Hepatocyte (in vitro differentiated cells): ENCODE measurements around the gene ATP1A3. TPM values are rescaled to one million over a fixed set of nuclear protein-coding genes. Genes with fewer than 3 reads are reported as not detected.

Experiments used
- DNase-seq: peaks from one replicate; pipeline ENCODE4 v3.0.0-alpha.2; 2016; ENCODE audit warnings: low spot score
- H2AFZ ChIP-seq: fragments of 200-600 bp; sonication (generic); 2 replicates; pipeline ENCODE4 v1.6.0; 2016; ENCODE audit warnings: antibody characterized with exemption, mild to moderate bottlenecking
- H3K27ac ChIP-seq: fragments of 200-600 bp; sonication (generic); 2 replicates; pipeline ENCODE4 v1.5.1; 2016; ENCODE audit warnings: mild to moderate bottlenecking
- H3K27me3 ChIP-seq: fragments of 200-600 bp; sonication (generic); 2 replicates; pipeline ENCODE4 v1.6.1; 2016
- H3K36me3 ChIP-seq: fragments of 200-600 bp; sonication (generic); replicated peaks from 2 replicates; pipeline ENCODE4 v1.5.1; 2016; ENCODE audit warnings: low read depth; ENCODE audit not compliant: insufficient read depth
- H3K4me1 ChIP-seq: fragments of 200-600 bp; sonication (generic); 2 replicates; pipeline ENCODE4 v1.5.1; 2016; ENCODE audit warnings: mild to moderate bottlenecking, moderate library complexity; ENCODE audit not compliant: insufficient read depth
- H3K4me2 ChIP-seq: fragments of 200-600 bp; sonication (generic); 2 replicates; pipeline ENCODE4 v1.6.0; 2016
- H3K4me3 ChIP-seq: fragments of 200-600 bp; sonication (generic); 2 replicates; pipeline ENCODE4 v1.5.1; 2016; ENCODE audit warnings: mild to moderate bottlenecking
- H3K79me2 ChIP-seq: fragments of 200-600 bp; sonication (generic); 2 replicates; pipeline ENCODE4 v1.6.0; 2017; ENCODE audit warnings: mild to moderate bottlenecking
- H3K9me2 ChIP-seq: fragments of 200-600 bp; sonication (generic); replicated peaks from 2 replicates; pipeline ENCODE4 v1.6.0; 2017; ENCODE audit warnings: mild to moderate bottlenecking; ENCODE audit not compliant: insufficient read depth
- H3K9me3 ChIP-seq: fragments of 200-600 bp; sonication (generic); 2 replicates; pipeline ENCODE4 v1.5.1; 2016; ENCODE audit warnings: low read depth, mild to moderate bottlenecking
- H4K20me1 ChIP-seq: fragments of 200-600 bp; sonication (generic); 2 replicates; pipeline ENCODE4 v1.6.0; 2016; ENCODE audit warnings: mild to moderate bottlenecking; ENCODE audit not compliant: insufficient read depth, poor library complexity, severe bottlenecking
- EZH2 ChIP-seq: fragments of 200-600 bp; sonication (generic); IDR thresholded peaks from 2 replicates; pipeline ENCODE4 v1.6.1; 2016; ENCODE audit warnings: antibody characterized with exemption, mild to moderate bottlenecking, borderline replicate concordance
- EZH2phosphoT487 ChIP-seq: fragments of 200-600 bp; sonication (generic); IDR thresholded peaks from one replicate; pipeline ENCODE4 v1.6.1; 2018; ENCODE audit warnings: antibody characterized with exemption, mild to moderate bottlenecking, low read depth, moderate library complexity; ENCODE audit not compliant: unreplicated experiment, severe bottlenecking
- WGBS: methylation state at CpG from one replicate; pipeline ENCODE4 v1.1.6; 2016; ENCODE audit warnings: low lambda C conversion rate; ENCODE audit errors: missing lambda C conversion rate; 5-methylcytosine and 5-hydroxymethylcytosine counted together
- polyA plus RNA-seq: library from polyadenylated mRNA; unstranded; fragments of >200 nt; fragmentation: Nextera tagmentation; extraction: Ambion mirVana; gene quantifications from 2 replicates; pipeline ENCODE4 v1.2.1, GENCODE V29; 2016
- total RNA-seq: library from RNA; depleted of rRNA; stranded (reverse); fragments of >200 nt; gene quantifications from 2 replicates; pipeline ENCODE4 v1.2.3, GENCODE V29; 2014
- TF ChIP-seq, protein P1 (sequence below): fragments of 200-600 bp; sonication (generic); IDR thresholded peaks from 2 replicates; pipeline ENCODE4 v1.5.1; 2016; ENCODE audit warnings: antibody characterized with exemption, mild to moderate bottlenecking; ENCODE audit not compliant: poor library complexity

The ATP1A3 gene
- total and polyA plus RNA-seq, 2 experiments from 2014 or later = 0.03 to 0.82 TPM

DNA sequence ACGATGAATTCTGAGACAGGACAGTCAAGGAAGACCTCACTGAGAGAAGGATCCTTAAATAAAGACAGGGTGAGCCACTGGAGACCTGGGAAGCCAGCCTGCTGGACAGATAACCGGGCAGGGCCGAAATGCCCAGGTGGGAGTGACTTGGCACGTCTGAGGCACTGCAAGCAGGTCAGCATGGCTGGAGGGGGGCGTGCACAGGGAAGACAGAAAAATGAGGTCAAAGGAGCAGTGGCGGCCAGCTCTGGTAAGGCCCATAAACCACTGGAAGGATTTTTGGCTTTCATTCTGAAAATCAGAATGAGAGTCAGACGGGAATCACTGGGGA, 5.8 kb upstream of the ATP1A3 start:
- H3K4me1 ChIP-seq = no peaks in the 10 kb centered on the region
- H3K4me2 ChIP-seq = no peak overlapping the region
- TF ChIP-seq, protein P1, sequence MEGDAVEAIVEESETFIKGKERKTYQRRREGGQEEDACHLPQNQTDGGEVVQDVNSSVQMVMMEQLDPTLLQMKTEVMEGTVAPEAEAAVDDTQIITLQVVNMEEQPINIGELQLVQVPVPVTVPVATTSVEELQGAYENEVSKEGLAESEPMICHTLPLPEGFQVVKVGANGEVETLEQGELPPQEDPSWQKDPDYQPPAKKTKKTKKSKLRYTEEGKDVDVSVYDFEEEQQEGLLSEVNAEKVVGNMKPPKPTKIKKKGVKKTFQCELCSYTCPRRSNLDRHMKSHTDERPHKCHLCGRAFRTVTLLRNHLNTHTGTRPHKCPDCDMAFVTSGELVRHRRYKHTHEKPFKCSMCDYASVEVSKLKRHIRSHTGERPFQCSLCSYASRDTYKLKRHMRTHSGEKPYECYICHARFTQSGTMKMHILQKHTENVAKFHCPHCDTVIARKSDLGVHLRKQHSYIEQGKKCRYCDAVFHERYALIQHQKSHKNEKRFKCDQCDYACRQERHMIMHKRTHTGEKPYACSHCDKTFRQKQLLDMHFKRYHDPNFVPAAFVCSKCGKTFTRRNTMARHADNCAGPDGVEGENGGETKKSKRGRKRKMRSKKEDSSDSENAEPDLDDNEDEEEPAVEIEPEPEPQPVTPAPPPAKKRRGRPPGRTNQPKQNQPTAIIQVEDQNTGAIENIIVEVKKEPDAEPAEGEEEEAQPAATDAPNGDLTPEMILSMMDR = no peak
- peak; percentile 8 for TF ChIP-seq EZH2
- H4K20me1 ChIP-seq = no peaks in the 10 kb centered on the region
- DNase-seq = no peak
- no peaks in the 10 kb centered on the region for H3K9me2 ChIP-seq
- no peaks in the 10 kb centered on the region for H3K36me3 ChIP-seq
- no peak overlapping the region for H3K27ac ChIP-seq
- H3K27me3 ChIP-seq = peaks cover 71% of the 10 kb centered on the region
- no peaks in the 10 kb centered on the region for H3K9me3 ChIP-seq
- 91% methylated on average over 7 of the region's 7 CpGs for WGBS
- H3K4me3 ChIP-seq = no peak overlapping the region
- no peak overlapping the region for H2AFZ ChIP-seq
- H3K79me2 ChIP-seq = no peaks in the 10 kb centered on the region

DNA sequence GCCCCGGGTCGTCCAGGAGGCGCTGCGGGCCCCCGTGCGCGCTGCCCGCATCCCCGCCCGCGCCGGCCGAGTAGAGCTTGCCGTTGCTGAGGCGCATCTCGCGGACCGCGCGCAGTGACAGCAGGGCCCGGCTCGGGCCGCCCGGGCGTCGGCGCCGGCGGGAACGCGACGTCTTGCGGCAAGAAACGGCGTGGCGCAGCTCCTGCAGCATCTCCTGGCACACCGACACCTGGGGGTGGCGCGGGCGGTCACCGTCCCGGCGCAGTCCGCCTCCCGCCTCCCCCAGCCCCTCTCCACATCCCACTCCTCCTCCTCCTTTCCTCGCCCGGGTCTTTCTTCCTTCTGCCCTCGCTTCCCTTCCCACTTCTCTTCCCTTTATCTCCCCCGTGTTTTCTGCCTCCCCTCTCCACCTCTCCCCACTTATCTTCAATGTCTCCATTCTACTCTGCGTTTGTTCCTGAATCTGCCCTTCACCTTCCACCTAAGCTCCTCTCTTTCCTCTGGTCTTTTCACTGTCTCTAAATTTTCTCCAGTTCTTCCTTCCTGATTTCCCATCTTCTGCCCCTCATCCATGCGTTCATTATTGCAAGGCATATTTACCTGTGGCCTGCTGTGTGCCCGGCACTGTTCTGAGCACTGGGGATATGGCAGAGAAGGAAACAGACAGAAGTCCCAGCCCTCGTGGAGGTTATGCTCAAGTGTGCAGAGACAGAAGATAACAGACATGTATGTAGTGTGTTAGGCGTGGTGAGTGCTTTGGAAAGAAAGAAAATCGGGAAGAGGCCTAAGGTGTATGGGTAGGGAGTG, 5.2 kb upstream of the ATP1A3 start:
- 68% methylated on average over 7 of the region's 55 CpGs for WGBS
- Histone ChIP-seq H3K4me1 (no peaks in the 10 kb centered on the region), H2AFZ (no peak overlapping the region), H3K79me2 (no peaks in the 10 kb centered on the region), H3K27me3 (peaks cover 75% of the 10 kb centered on the region), H3K36me3 (no peaks in the 10 kb centered on the region), H3K9me2 (no peaks in the 10 kb centered on the region), H3K27ac (no peak overlapping the region), H3K4me2 (no peak overlapping the region), H3K9me3 (no peaks in the 10 kb centered on the region), H3K4me3 (no peak overlapping the region), H4K20me1 (no peaks in the 10 kb centered on the region)
- peak; percentile 47 for TF ChIP-seq EZH2
- TF ChIP-seq, protein P1 = no peak
- no peak for TF ChIP-seq EZH2phosphoT487
- no peak for DNase-seq

GRCh38 chr19:41998246-41999020, 4.4 kb upstream of the ATP1A3 start:
- Histone ChIP-seq H4K20me1 (no peaks in the 10 kb centered on the region), H3K4me2 (peak overlapping the region; percentile 67), H3K79me2 (no peaks in the 10 kb centered on the region), H3K9me3 (no peaks in the 10 kb centered on the region), H3K4me3 (no peak overlapping the region), H3K27me3 (peaks cover 83% of the 10 kb centered on the region), H3K36me3 (no peaks in the 10 kb centered on the region), H3K4me1 (no peaks in the 10 kb centered on the region), H3K27ac (no peak overlapping the region), H3K9me2 (no peaks in the 10 kb centered on the region), H2AFZ (no peak overlapping the region)
- WGBS = 8% methylated on average over 29 of the region's 64 CpGs
- TF ChIP-seq, protein P1 = peak; percentile 45
- TF ChIP-seq EZH2 = no peak
- DNase-seq = peak; percentile 61
